GM12878 (cell line): ENCODE data around the gene FOXL3. TPM values are rescaled to one million over a fixed set of nuclear protein-coding genes. Genes with fewer than 3 reads are reported as not detected.

Experiments used
- ATAC-seq: fragments of 200-7000 bp; cut with Tn5 transposase; 3 replicates; pipeline ENCODE4 v1.9.1; 2020; ENCODE audit warnings: mild to moderate bottlenecking, moderate library complexity
- BruUV-seq: library from RNA; stranded (reverse); fragments of 400-500 nt; replicated peaks from 2 replicates; lab custom pipeline; 2021; lab: Mats Ljungman, UMichigan
- CTCF ChIA-PET: fragments of 300-600 bp; sonication (Branson Sonifier 250); formaldehyde crosslinking; extraction: SDS; loops from one replicate; lab custom pipeline; 2021; ENCODE audit warnings: inconsistent platforms; lab: Yijun Ruan, JAX
- POLR2A ChIA-PET: fragments of 350-600 bp; formaldehyde crosslinking; extraction: SDS; loops from one replicate; lab custom pipeline; 2021; ENCODE audit warnings: inconsistent platforms; lab: Charles Lee
- RAD21 ChIA-PET: fragments of 300-600 bp; sonication (Branson Sonifier 250); formaldehyde crosslinking; loops from one replicate; lab custom pipeline; 2023; ENCODE audit warnings: antibody characterized with exemption; ENCODE audit not compliant: unreplicated experiment; lab: Charles Lee
- SMC1A ChIA-PET: fragments of 300-600 bp; sonication (Branson Sonifier 250); formaldehyde crosslinking; loops from one replicate; lab custom pipeline; 2023; ENCODE audit not compliant: unreplicated experiment, uncharacterized antibody; lab: Charles Lee
- DNase-seq: peaks from one replicate; pipeline ENCODE4 v3.0.0-alpha.2; 2011; ENCODE audit warnings: low read depth, low spot score
- FAIRE-seq: peaks from 3 replicates; lab custom pipeline; 2011; peaks lifted over from hg19 to GRCh38; lab: Jason Lieb, UNC
- H2AFZ ChIP-seq: 2 replicates; pipeline ENCODE4 v1.6.0; 2011; ENCODE audit warnings: low read depth, low read length, control low read depth; ENCODE audit not compliant: control insufficient read depth
- H3K27ac ChIP-seq: 2 replicates; pipeline ENCODE4 v1.5.1; 2011; ENCODE audit warnings: control low read depth; ENCODE audit not compliant: control insufficient read depth, insufficient read depth
- H3K27me3 ChIP-seq, 2 experiments: replicated peaks in 1 of 2; 2 replicates each; pipeline versions ENCODE4 v1.6.0 to v1.6.1; 2011; ENCODE audit warnings: low read length in 1 of 2; ENCODE audit not compliant: control insufficient read depth in 2 of 2, insufficient read depth in 2 of 2
- H3K36me3 ChIP-seq, 2 experiments: 2 replicates each; pipeline ENCODE4 v1.5.1; 2011; ENCODE audit warnings: low read length in 1 of 2; ENCODE audit not compliant: control insufficient read depth in 2 of 2, insufficient read depth in 2 of 2
- H3K4me1 ChIP-seq: 2 replicates; pipeline ENCODE4 v1.6.1; 2011; ENCODE audit warnings: mild to moderate bottlenecking, low read length, moderate library complexity, mixed read lengths; ENCODE audit not compliant: control insufficient read depth, insufficient read depth
- H3K4me2 ChIP-seq: 2 replicates; pipeline ENCODE4 v1.6.0; 2011; ENCODE audit warnings: control low read depth; ENCODE audit not compliant: control insufficient read depth, insufficient read depth
- H3K4me3 ChIP-seq: fragments of 200-600 bp; sonication (generic); 2 replicates; pipeline ENCODE4 v1.5.1; 2016
- H3K79me2 ChIP-seq: 2 replicates; pipeline ENCODE4 v1.6.0; 2011; ENCODE audit warnings: low read length; ENCODE audit not compliant: control insufficient read depth, insufficient read depth
- H3K9ac ChIP-seq: 2 replicates; pipeline ENCODE4 v1.8.0; 2011; ENCODE audit warnings: low read length, control low read depth, mixed read lengths; ENCODE audit not compliant: control insufficient read depth, insufficient read depth
- H3K9me3 ChIP-seq: replicated peaks from 3 replicates; pipeline ENCODE4 v1.5.1; 2011; ENCODE audit warnings: mild to moderate bottlenecking, low read length; ENCODE audit not compliant: control insufficient read depth, insufficient read depth
- H4K20me1 ChIP-seq: 2 replicates; pipeline ENCODE4 v1.6.0; 2011; ENCODE audit not compliant: control insufficient read depth, insufficient read depth
- DPF2 ChIP-seq: fragments of 450-650 bp; IDR thresholded peaks from 2 replicates; pipeline ENCODE4 v1.6.1; 2017; ENCODE audit warnings: mild to moderate bottlenecking
- HDAC6 ChIP-seq: fragments of 200-600 bp; sonication (generic); IDR thresholded peaks from one replicate; pipeline ENCODE4 v1.8.0; 2017; ENCODE audit warnings: antibody characterized with exemption; ENCODE audit not compliant: unreplicated experiment
- IRF5 ChIP-seq: fragments of 450-650 bp; IDR thresholded peaks from 2 replicates; pipeline ENCODE4 v1.6.1; 2017; ENCODE audit warnings: borderline replicate concordance
- LARP7 ChIP-seq: fragments of 450-650 bp; IDR thresholded peaks from 2 replicates; pipeline ENCODE4 v1.6.1; 2017; ENCODE audit warnings: mild to moderate bottlenecking
- NFYB ChIP-seq: IDR thresholded peaks from 2 replicates; pipeline ENCODE4 v1.6.1; 2011; ENCODE audit warnings: low read depth, mild to moderate bottlenecking, low read length, improper control_type of control experiment, moderate library complexity; ENCODE audit not compliant: insufficient read depth
- POLR2AphosphoS2 ChIP-seq: IDR thresholded peaks from 2 replicates; pipeline ENCODE4 v1.6.1; 2011; ENCODE audit warnings: low read depth, mild to moderate bottlenecking, low read length, improper control_type of control experiment, moderate library complexity
- TAF1 ChIP-seq: IDR thresholded peaks from 2 replicates; pipeline ENCODE4 v1.6.1; 2011; ENCODE audit warnings: mild to moderate bottlenecking, low read depth, low read length, borderline replicate concordance
- TCF3 ChIP-seq: IDR thresholded peaks from 2 replicates; pipeline ENCODE4 v1.6.1; 2012; ENCODE audit warnings: low read depth, mild to moderate bottlenecking, low read length, borderline replicate concordance; ENCODE audit not compliant: insufficient read depth
- WGBS: methylation state at CpG from one replicate; pipeline ENCODE4 v1.1.6; 2016; ENCODE audit warnings: low lambda C conversion rate; ENCODE audit not compliant: insufficient replicate concordance, insufficient coverage; ENCODE audit errors: missing lambda C conversion rate; 5-methylcytosine and 5-hydroxymethylcytosine counted together
- in situ Hi-C: fragments of 300-500 bp; cut with MboI; formaldehyde crosslinking; loops from 9 replicates; pipeline ENCODE4 v1.14.3; 2018; ENCODE audit warnings: mixed read lengths
- intact Hi-C: fragments of 100-400 bp; cut with micrococcal nuclease; formaldehyde crosslinking; loops from one replicate; pipeline ENCODE4 v1.14.2; 2022; ENCODE audit not compliant: unreplicated experiment
- polyA plus RNA-seq, 11 experiments: library from polyadenylated mRNA; depleted of rRNA in 4 of 11; unstranded in 6 of 11; stranded (reverse) in 5 of 11; fragments of >200 nt; fragmentation: Nextera tagmentation in 4 of 11; fragmentation: Illumina TruSeq in 1 of 11; extraction: Ambion mirVana in 4 of 11; extraction: Trizol in 1 of 11; gene quantifications; 1 replicate in 1 of 11; 2 replicates in 10 of 11; pipeline versions ENCODE4 v1.2.1 to v1.2.3, GENCODE V29; 2011 to 2016; ENCODE audit warnings: inconsistent platforms in 2 of 11, missing spikeins in 2 of 11, low read depth in 1 of 11
- total RNA-seq, 4 experiments: library from RNA; depleted of rRNA in 3 of 4; stranded (reverse); fragments of >200 nt in 3 of 4; fragmentation: Illumina TruSeq in 1 of 4; extraction: Trizol in 1 of 4; gene quantifications; 2 replicates each; pipeline versions ENCODE4 v1.2.1 to v1.2.3, GENCODE V29; 2013 to 2021

The FOXL3 gene
- total and polyA plus RNA-seq, 10 of the 15 experiments (the other 5 are each of a cell fraction or from before 2014, with no cell fraction given) = not detected

DNA sequence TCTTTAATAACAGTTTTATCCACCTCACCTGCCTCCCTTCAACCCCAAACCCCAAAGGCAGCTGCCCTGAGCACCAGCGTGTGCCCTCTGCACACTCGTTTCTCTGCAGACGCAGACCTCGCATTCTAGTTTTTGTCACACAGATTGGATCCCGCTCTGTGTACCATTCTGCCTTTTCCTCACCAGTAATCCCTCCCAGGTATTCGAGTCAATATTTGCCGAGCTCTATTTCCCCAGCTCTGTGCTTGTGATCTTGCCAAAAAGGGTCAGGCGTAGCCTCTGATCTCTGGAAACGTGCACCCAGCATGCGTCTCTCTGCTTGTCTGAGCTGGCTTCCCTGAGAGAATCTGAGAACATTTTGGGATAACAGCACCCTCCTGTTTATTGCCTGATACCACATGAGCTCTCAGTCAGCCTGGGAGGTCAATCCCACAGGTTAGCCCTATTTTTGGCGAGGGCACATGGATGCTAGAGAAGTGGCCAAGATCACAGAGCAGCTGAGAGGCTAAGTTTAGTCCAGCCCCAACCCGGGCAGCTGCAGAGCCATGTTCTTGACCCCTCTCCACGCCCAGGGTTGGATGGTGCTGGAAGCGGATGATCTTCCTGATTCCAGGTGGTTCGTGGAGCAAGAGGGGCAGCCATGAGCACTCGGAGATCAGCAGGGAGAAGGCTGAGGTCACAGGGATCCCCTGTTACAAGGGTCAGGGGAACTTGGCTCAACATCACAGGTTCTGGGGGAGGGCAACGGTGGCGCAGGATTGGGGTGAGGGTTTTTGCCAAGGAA is 29.1 kb downstream of the FOXL3 start (continued):
- TF ChIP-seq TCF3 = no peak

DNA sequence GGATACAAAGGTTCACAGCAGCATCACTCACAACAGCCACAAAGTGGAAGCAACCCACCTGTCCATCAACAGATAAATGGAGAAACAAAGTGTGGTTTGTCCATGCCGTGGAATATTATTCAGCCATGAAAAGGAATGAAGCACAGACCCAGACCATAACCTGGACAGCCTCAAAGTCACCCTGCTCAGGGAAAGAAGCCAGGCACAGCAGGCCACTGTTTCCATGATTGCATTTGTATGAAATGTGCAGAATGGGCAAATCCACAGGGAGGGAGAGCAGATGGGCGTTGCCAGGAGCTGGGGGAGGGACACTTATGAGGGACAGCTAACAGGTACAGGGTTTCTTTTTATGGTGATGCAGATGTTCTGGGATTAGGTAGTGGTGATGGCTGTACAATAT is 30.3 kb downstream of the FOXL3 start:
- WGBS = 13% methylated on average over 2 of the region's 2 CpGs
- BruUV-seq = no TSS peak
- ChIA-PET SMC1A (interaction anchor here (0.7 kb wide), 1 partner anchor 212 kb away, joined by 3 read pairs; no protein-coding TSS in a partner anchor), RAD21 (no interaction called here), CTCF (interaction anchor here (1.0 to 2.3 kb wide), 4 partner anchors 118 to 553 kb away, joined by 4 to 15 read pairs (median 5); no protein-coding TSS in a partner anchor), POLR2A (no interaction called here)
- H3K4me3 ChIP-seq = no peak overlapping the region
- H3K4me2 ChIP-seq = no peak overlapping the region
- no peaks in the 10 kb centered on the region for H4K20me1 ChIP-seq
- H3K27me3 ChIP-seq = no peaks in the 10 kb centered on the region
- no peak overlapping the region for H2AFZ ChIP-seq
- no peak for FAIRE-seq
- H3K27ac ChIP-seq = no peak overlapping the region
- TF ChIP-seq NFYB (no peak), DPF2 (no peak), HDAC6 (no peak), POLR2AphosphoS2 (no peak), TAF1 (no peak), IRF5 (no peak), LARP7 (no peak)
- intact Hi-C loops (loop anchor here (5.0 to 10.0 kb wide), 2 partner anchors 205 to 452 kb away; no protein-coding TSS in a partner anchor), in situ Hi-C loops (no loop called here)
- no peaks in the 10 kb centered on the region for H3K79me2 ChIP-seq
- no peak for DNase-seq
- no peaks in the 10 kb centered on the region for H3K36me3 ChIP-seq
- H3K4me1 ChIP-seq = no peaks in the 10 kb centered on the region
- no peak for ATAC-seq
- no peak overlapping the region for H3K9ac ChIP-seq
- no peaks in the 10 kb centered on the region; the same call in 2 of the 3 replicates for H3K9me3 ChIP-seq
